ENCODE results near the gene SSBP1.
"Not testable (repeated sequence)": the region's sequence is repeated elsewhere in the genome, so short reads cannot be mapped to it uniquely, and the experiment has no call there.

SSBP1 gene

GRCh38 chr7:141737836-141738591, at the start of gene SSBP1:
SSBP1 (plus strand) TSS chr7:141738358; CDS start chr7:141739167, 809 bp downstream.
- peak; percentile 97 for DNase-seq

- not testable (repeated sequence) for DNase-seq
Observed at GRCh38 chr7:141689072-141689825, 48.9 kb upstream of the SSBP1 start.

GRCh38 chr7:141691540-141691939, 46.6 kb upstream of the SSBP1 start:
- DNase-seq: no peak

GRCh38 chr7:141691961-141692360, 46.2 kb upstream of the SSBP1 start:
- no peak for DNase-seq

- no peak for DNase-seq
Observed at GRCh38 chr7:141693082-141693481, 45.1 kb upstream of the SSBP1 start.

GRCh38 chr7:141695803-141696289, 42.3 kb upstream of the SSBP1 start:
- no peak for DNase-seq

- no peak for DNase-seq
Observed at GRCh38 chr7:141696348-141696747, 41.8 kb upstream of the SSBP1 start.

- peak; percentile 41 for DNase-seq
Observed at GRCh38 chr7:141697211-141697871, 40.8 kb upstream of the SSBP1 start.

- DNase-seq: no peak
Observed at GRCh38 chr7:141698247-141699015, 39.7 kb upstream of the SSBP1 start.

- DNase-seq: no peak
Observed at GRCh38 chr7:141699860-141700259, 38.3 kb upstream of the SSBP1 start.

GRCh38 chr7:141700296-141700847, 37.8 kb upstream of the SSBP1 start:
- DNase-seq: no peak

GRCh38 chr7:141700848-141701371, 37.2 kb upstream of the SSBP1 start:
- no peak for DNase-seq

- DNase-seq: no peak
Observed at GRCh38 chr7:141701489-141702046, 36.6 kb upstream of the SSBP1 start.

GRCh38 chr7:141702047-141702567, 36.1 kb upstream of the SSBP1 start, which contains the start of gene DENND11:
DENND11 (minus strand) TSS chr7:141702166; CDS start chr7:141702153, 13 bp downstream.
- no peak for DNase-seq

GRCh38 chr7:141702892-141703291, 35.3 kb upstream of the SSBP1 start:
- DNase-seq: no peak

GRCh38 chr7:141704112-141704511, 34.0 kb upstream of the SSBP1 start:
- DNase-seq: no peak

- DNase-seq: peak; percentile 11
Observed at GRCh38 chr7:141704741-141705140, 33.4 kb upstream of the SSBP1 start.

- DNase-seq: no peak
Observed at GRCh38 chr7:141706239-141707064, 31.7 kb upstream of the SSBP1 start.

GRCh38 chr7:141708351-141708750, 29.8 kb upstream of the SSBP1 start, which contains the start of gene WEE2:
WEE2 (plus strand) TSS chr7:141708353; CDS start chr7:141708759, 406 bp downstream.
- no peak for DNase-seq

GRCh38 chr7:141709318-141709717, 28.8 kb upstream of the SSBP1 start:
- DNase-seq: no peak

Data from HCEC 1CT (cell line).